NCI-H524 (cell line): ENCODE measurements around the gene HYAL3.
"Not testable (repeated sequence)": the region's sequence is repeated elsewhere in the genome, so short reads cannot be mapped to it uniquely, and the experiment has no call there.

Experiments used
- DNase-seq, 2 experiments: peaks; one replicate each; lab custom pipeline; 2025; lab: John Stamatoyannopoulos, UW

Gene HYAL3

GRCh38 chr3:50314816-50315215 lies 15.6 kb upstream of the HYAL3 start:
- DNase-seq: no peak

- DNase-seq: no peak
Measured at GRCh38 chr3:50314342-50314741, 15.1 kb upstream of the HYAL3 start.

- DNase-seq: not testable (repeated sequence)
Measured at GRCh38 chr3:50312041-50312440, 12.8 kb upstream of the HYAL3 start.

GRCh38 chr3:50304601-50305000 lies 5.4 kb upstream of the HYAL3 start:
- DNase-seq: no peak

- no peak for DNase-seq
Measured at GRCh38 chr3:50303013-50303815, 4.0 kb upstream of the HYAL3 start, which contains the start of gene HYAL1. Gene HYAL1, minus strand, starts transcription at chr3:50303574. Its CDS starts 618 bp downstream, at chr3:50302956.

GRCh38 chr3:50302095-50303012 lies 3.1 kb upstream of the HYAL3 start:
- no peak for DNase-seq

GRCh38 chr3:50300681-50301254 lies 1.6 kb upstream of the HYAL3 start:
- DNase-seq: no peak

- DNase-seq: no peak
Measured at GRCh38 chr3:50299929-50300680, 900 bp upstream of the HYAL3 start.

- DNase-seq: no peak
Measured at GRCh38 chr3:50299638-50299928, 378 bp upstream of the HYAL3 start.

GRCh38 chr3:50297896-50298725 lies 1.1 kb downstream of the HYAL3 start:
- no peak for DNase-seq

GRCh38 chr3:50297384-50297775 lies 1.8 kb downstream of the HYAL3 start:
- no peak for DNase-seq

- no peak for DNase-seq
Measured at GRCh38 chr3:50296721-50297383, 2.4 kb downstream of the HYAL3 start.

GRCh38 chr3:50295553-50296431 lies 3.4 kb downstream of the HYAL3 start:
- DNase-seq: no peak

- no peak for DNase-seq
Measured at GRCh38 chr3:50294492-50295403, 4.5 kb downstream of the HYAL3 start.

- DNase-seq: no peak
Measured at GRCh38 chr3:50294089-50294488, 5.1 kb downstream of the HYAL3 start.

GRCh38 chr3:50293079-50293801 lies 6.0 kb downstream of the HYAL3 start:
- no peak for DNase-seq

GRCh38 chr3:50292159-50293078 lies 6.8 kb downstream of the HYAL3 start, which contains the start of gene IFRD2:
Gene IFRD2, minus strand, starts transcription at chr3:50292429. Its CDS starts 155 bp downstream, at chr3:50292274.
- DNase-seq: peak; percentile 93 to 97
